ENCODE results near the gene GAN.

- TF ChIP-seq POLR2A (IDR thresholded peaks at IDR 0.05): no peak
- TF ChIP-seq, protein P1, sequence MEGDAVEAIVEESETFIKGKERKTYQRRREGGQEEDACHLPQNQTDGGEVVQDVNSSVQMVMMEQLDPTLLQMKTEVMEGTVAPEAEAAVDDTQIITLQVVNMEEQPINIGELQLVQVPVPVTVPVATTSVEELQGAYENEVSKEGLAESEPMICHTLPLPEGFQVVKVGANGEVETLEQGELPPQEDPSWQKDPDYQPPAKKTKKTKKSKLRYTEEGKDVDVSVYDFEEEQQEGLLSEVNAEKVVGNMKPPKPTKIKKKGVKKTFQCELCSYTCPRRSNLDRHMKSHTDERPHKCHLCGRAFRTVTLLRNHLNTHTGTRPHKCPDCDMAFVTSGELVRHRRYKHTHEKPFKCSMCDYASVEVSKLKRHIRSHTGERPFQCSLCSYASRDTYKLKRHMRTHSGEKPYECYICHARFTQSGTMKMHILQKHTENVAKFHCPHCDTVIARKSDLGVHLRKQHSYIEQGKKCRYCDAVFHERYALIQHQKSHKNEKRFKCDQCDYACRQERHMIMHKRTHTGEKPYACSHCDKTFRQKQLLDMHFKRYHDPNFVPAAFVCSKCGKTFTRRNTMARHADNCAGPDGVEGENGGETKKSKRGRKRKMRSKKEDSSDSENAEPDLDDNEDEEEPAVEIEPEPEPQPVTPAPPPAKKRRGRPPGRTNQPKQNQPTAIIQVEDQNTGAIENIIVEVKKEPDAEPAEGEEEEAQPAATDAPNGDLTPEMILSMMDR (IDR thresholded peaks at IDR 0.05): no peak
Observed at GRCh38 chr16:81310045-81310644, 4.6 kb upstream of the GAN start.
